HG03039 (cell line): ENCODE data around the gene GANC.

Experiments
- ATAC-seq: cut with Tn5 transposase; IDR thresholded peaks from one replicate; pipeline ENCODE4 v1.9.1; 2021; ENCODE audit warnings: mild to moderate bottlenecking, moderate library complexity; ENCODE audit not compliant: unreplicated experiment

Gene GANC

GRCh38 chr15:42338500-42338899, 65.5 kb downstream of the GANC start:
- no peak for ATAC-seq

DNA sequence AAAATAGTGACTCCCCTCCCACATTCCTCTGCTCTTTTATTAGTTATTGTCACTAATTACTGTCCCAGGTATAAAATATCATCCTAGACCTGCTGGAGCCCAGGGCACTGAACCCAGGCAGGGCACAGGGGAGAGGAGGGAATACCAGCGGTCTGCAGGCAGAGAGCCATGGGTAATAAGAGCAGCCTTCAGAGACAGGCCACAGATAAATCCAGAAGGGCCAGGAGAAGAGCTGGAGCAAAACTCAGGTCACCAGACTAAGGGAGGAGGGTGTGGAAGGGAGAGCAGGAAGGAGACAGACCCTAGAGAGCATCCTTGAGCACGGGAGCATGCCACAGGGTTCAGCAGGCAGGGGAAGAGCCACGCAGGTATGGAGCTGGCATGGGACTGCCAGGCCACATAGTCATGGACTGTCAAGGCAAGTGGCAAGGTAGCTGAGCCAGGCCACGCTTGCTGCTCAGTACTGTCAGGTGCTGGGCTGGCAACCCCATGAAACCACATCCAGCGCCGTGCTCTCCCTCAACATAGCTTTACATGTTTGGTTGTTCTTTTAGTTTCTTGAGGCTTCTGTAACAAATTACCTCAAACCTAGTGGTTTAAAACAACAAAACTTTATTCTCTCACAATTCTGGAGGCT, 70.7 kb downstream of the GANC start:
- ATAC-seq: no peak

GRCh38 chr15:42344763-42345162, 71.8 kb downstream of the GANC start:
- no peak for ATAC-seq

GRCh38 chr15:42345504-42345903, 72.5 kb downstream of the GANC start:
- no peak for ATAC-seq

DNA sequence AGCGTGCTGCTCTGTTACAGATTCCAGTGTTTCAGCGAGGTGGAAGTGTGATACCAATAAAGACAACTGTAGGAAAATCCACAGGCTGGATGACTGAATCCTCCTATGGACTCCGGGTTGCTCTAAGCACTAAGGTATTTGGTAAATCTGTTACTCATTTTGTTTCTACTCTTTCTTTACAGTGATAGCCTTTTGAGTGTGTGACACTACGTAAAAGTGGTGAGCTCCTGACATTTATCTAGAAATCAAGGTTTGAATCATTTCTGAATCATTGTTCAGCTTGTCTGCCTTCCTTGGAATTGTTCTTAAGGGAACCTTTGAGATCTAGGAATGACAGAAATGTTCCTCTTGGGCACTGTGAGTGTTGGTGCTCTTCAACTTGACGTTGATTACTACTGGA, 75.1 kb downstream of the GANC start:
- no peak for ATAC-seq

GRCh38 chr15:42349186-42349585, 76.2 kb downstream of the GANC start:
- no peak for ATAC-seq

- ATAC-seq: no peak
Measured at GRCh38 chr15:42352401-42352800, 79.4 kb downstream of the GANC start.

- ATAC-seq: no peak
Measured at GRCh38 chr15:42353061-42353460, 80.1 kb downstream of the GANC start.

GRCh38 chr15:42354824-42355223, 81.8 kb downstream of the GANC start:
- ATAC-seq: no peak

DNA sequence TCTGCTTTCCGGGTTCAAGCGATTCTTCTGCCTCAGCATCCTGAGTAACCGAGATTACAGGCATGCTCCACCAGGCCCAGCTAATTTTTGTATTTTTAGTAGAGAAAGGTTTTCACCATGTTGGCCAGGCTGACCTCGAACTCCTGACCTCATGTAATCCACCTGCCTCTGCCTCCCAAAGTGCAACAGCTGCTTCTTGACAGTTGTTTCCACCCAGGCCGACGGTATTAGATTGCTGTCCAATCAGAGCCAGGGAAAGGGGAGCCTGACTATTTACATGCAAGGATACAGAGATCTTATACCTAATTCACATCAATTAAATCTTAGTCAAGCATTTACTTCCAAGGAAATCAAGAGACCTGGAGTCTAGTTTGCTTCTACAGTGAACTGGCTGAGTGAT, 82.3 kb downstream of the GANC start:
- no peak for ATAC-seq

- no peak for ATAC-seq
Measured at GRCh38 chr15:42356851-42357250, 83.8 kb downstream of the GANC start.

DNA sequence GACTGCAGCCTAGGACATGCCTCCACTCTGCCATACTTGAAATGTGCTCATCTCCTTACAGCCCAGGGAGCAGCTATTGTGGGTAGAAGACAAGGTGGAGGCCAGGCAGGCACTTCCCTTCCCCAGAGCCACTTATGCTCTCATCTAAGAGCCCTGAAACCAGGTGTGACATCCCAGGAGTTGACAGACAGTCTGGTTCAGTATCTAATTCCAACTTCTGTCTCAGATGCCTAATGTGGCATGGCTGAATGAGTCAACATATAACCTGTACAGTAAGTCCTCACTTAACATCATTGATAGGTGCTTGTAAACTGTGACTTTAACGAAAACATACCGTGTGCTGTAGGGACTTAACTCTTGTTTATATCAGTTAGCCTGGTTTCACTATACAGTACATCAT, 85.1 kb downstream of the GANC start:
- ATAC-seq: no peak

DNA sequence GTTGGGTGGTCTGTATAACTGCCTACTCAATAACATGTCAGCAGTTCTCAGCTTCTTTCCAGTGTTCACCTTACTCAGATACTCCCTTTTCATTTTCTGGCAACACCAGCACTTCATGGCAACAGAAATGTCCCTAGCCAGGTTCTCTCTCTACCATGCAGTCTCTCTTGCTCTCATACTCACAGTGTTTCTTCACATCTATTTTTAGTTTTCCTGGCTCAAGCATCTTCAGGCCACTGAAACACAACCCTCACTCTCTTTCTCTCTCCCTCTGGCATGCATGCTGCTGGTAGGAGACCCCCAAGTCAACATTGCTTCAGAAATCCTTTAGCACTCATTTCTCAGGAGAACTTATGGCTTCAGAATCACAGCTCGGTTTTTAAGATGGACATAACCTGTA, 86.2 kb downstream of the GANC start, which contains the start of gene CAPN3:
Gene CAPN3, plus strand, starts transcription at position 253 of the 400 bp plus-strand sequence. CDS start 305 bp downstream, outside the sequence.
- ATAC-seq: no peak

- ATAC-seq: no peak
Measured at GRCh38 chr15:42359985-42360384, 87.0 kb downstream of the GANC start.

- no peak for ATAC-seq
Measured at GRCh38 chr15:42360535-42361112, 87.6 kb downstream of the GANC start.

DNA sequence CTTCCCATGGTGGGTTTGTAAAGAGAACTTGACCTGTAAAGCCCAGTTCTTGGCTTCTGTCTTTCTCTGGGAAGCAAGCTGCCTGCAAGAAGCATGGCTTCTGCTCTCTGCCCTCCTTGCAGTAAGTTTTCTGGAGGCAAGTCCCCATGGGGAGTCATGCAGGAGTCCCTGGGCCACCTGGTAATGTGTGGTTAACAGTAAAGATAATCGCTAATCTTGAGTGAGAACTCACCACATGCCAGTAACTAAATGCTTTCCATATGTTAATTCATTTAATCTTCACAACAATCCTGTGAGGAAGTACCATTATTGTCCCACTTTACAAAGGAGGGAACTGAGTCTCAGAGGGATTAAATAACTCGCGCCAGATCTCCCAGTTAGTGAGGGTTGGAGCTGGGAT, 90.5 kb downstream of the GANC start:
- ATAC-seq: no peak

GRCh38 chr15:42363942-42364341, 90.9 kb downstream of the GANC start:
- ATAC-seq: no peak

DNA sequence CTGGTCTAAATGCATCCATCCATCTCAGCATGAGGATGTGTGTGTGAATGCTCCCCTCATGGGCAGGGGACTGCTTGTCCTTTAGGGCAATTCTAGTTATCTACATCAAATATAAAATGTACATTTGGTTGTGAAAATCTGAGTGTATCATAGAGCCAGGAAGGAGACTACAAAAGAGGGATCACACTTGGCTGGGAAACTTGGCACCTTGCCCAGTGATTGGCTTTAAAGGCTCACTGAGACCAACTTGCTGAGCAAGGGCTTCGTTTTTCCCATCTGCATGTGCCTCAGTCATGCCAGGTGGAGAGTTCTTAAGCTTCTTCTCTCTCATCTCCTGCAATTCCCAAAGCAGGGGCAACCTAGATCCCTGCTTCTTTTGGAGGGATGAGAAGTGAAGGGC, 91.5 kb downstream of the GANC start:
- no peak for ATAC-seq

DNA sequence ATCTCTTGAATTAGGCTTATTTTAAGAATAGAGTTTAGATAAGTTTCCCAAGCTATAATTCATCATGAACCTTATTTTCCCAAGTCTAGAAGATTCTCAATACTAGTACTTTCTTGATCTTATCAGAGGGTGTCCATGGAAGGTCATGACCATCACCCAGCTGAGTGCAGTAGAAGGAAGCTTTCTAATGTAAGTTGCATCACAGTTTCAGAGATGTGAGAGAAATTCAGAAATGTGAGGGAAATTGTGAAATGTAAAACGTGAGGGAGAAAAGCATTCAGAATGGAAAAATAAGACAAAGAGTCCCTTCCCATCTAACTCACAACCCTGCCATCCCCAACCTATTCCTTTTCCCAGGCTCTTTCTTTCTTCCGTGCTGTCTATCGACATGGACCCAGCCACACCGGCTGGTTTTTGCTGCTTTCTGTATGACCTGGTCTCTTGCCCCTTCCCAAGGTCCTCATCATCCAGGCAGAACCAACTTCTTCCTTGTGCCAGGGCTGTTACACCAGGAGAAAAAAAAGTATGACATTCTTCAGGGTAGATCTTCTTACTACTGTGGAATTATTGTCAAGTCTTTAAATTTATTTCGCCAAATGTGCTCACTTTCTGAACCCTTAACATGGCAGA, 93.0 kb downstream of the GANC start:
- ATAC-seq: no peak

DNA sequence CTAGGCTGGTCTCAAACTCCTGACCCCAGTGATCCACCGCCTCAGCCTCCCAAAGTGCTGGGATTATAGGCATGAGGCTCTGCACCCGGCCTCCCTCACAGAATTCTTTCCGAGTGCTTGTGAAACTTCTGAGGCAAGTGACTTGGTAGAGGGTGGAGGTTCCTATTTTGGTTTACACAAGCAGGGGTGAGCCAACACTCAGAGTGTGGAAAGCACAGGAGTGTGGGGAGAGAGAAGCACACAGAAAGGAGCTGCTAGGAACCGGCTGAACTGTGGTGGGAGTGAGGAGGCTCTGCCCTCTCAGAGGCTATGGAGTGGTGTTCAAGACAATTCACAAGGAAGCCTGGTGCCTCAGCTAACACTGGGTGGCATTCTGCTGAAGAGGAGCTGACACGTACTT, 94.0 kb downstream of the GANC start:
- no peak for ATAC-seq

DNA sequence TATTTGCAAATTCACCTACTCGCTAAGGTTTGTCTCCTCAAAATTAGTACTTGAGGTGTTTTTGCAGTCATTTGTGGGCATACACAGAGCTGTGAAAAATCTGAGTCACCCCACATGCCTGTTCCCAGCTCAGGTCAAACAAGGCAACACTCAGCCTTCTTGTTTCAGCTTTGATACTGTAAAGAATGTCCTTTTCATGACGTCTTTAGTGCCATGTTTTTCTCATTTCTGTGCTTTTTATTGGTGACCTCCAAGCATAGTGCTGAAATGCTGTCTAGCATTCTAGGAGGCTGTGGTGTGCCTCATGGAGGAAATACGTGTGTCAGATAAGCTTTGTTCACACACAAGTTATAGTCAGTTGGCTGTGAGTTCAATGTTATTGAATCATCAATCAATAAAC, 95.1 kb downstream of the GANC start:
- ATAC-seq: no peak

- ATAC-seq: no peak
Measured at GRCh38 chr15:42371096-42371495, 98.1 kb downstream of the GANC start.

DNA sequence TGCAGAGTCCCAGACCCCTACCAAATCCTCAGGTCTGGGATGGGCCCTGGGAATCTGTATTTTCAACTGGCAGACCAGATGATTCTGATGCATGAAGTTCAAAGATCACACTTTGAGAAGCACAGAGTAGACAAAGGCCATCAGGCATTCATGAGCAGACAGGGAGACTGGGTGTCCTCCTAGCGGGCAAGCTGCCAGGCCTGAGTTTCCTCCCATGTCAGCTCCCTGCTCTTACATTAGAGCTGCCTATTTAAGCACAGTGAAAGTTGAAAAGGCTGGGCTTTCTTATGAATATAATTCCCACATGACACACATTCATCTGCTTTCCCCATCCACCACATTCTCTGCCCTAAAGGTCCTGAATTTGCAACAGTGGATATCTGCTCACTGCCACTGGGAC, 100.3 kb downstream of the GANC start:
- no peak for ATAC-seq
